IMR-90 (cell line): Measurements from ENCODE around the gene ATP1A2. TPM values are rescaled to one million over a fixed set of nuclear protein-coding genes. Genes with fewer than 3 reads are reported as not detected.
A peak's percentile ranks its signal among the peaks of the same experiment; 100 is the strongest.

Experiments
- ATAC-seq: fragments of 200-7000 bp; cut with Tn5 transposase; 2 replicates; pipeline ENCODE4 v1.9.1; 2020; ENCODE audit warnings: low read depth, mild to moderate bottlenecking, moderate library complexity
- BruUV-seq: library from RNA; stranded (reverse); fragments of 400-500 nt; replicated peaks from 2 replicates; lab custom pipeline; 2021; lab: Mats Ljungman, UMichigan
- CTCF ChIA-PET: fragments of 300-600 bp; formaldehyde crosslinking; extraction: SDS; loops from one replicate; lab custom pipeline; 2021; ENCODE audit warnings: antibody characterized with exemption; lab: Yijun Ruan, JAX
- POLR2A ChIA-PET: fragments of 300-600 bp; sonication (Branson Sonifier 250); formaldehyde crosslinking; loops from one replicate; lab custom pipeline; 2022; ENCODE audit warnings: antibody characterized with exemption; ENCODE audit not compliant: unreplicated experiment; lab: Charles Lee
- DNase-seq: peaks from one replicate; pipeline ENCODE4 v3.0.0; 2013
- H2AFZ ChIP-seq: replicated peaks from 2 replicates; pipeline ENCODE3; 2013; ENCODE audit warnings: low read length, mild to moderate bottlenecking; ENCODE audit not compliant: poor library complexity
- H2AK5ac ChIP-seq: 2 replicates; pipeline ENCODE4 v1.6.1; 2013; ENCODE audit warnings: low read depth, low read length, inconsistent platforms
- H2AK9ac ChIP-seq: replicated peaks from 2 replicates; pipeline ENCODE3; 2013; ENCODE audit warnings: mild to moderate bottlenecking, low read depth, low read length, moderate library complexity; ENCODE audit not compliant: poor library complexity
- H2BK120ac ChIP-seq: 2 replicates; pipeline ENCODE4 v1.6.1; 2013; ENCODE audit warnings: low read depth, low read length, inconsistent platforms
- H2BK15ac ChIP-seq: 3 replicates; pipeline ENCODE4 v1.6.1; 2013; ENCODE audit warnings: low read depth, low read length, inconsistent platforms
- H2BK20ac ChIP-seq: 2 replicates; pipeline ENCODE4 v1.6.1; 2013; ENCODE audit warnings: low read depth, mild to moderate bottlenecking, inconsistent platforms, low read length, moderate library complexity
- H2BK5ac ChIP-seq: 2 replicates; pipeline ENCODE4 v1.6.1; 2013; ENCODE audit warnings: mild to moderate bottlenecking, low read depth, low read length, inconsistent platforms; ENCODE audit not compliant: poor library complexity, severe bottlenecking
- H3K14ac ChIP-seq: replicated peaks from 2 replicates; pipeline ENCODE4 v1.6.1; 2013; ENCODE audit warnings: low read depth, low read length, inconsistent platforms
- H3K18ac ChIP-seq: 2 replicates; pipeline ENCODE4 v1.6.1; 2013; ENCODE audit warnings: low read depth, low read length, control low read depth
- H3K23ac ChIP-seq: 2 replicates; pipeline ENCODE4 v1.6.1; 2013; ENCODE audit warnings: low read depth, low read length, inconsistent platforms
- H3K27ac ChIP-seq: 2 replicates; pipeline ENCODE4 v1.5.1; 2013; ENCODE audit warnings: mild to moderate bottlenecking, control low read depth, low read length; ENCODE audit not compliant: insufficient read depth
- H3K27me3 ChIP-seq: 2 replicates; pipeline ENCODE4 v1.6.1; 2013; ENCODE audit warnings: low read length; ENCODE audit not compliant: control insufficient read depth, insufficient read depth
- H3K36me3 ChIP-seq: 2 replicates; pipeline ENCODE4 v1.6.1; 2013; ENCODE audit warnings: low read length, mixed read lengths; ENCODE audit not compliant: control insufficient read depth, insufficient read depth
- H3K4ac ChIP-seq: 2 replicates; pipeline ENCODE4 v1.6.1; 2013; ENCODE audit warnings: low read depth, low read length, inconsistent platforms
- H3K4me1 ChIP-seq: 2 replicates; pipeline ENCODE4 v1.6.1; 2013; ENCODE audit warnings: low read length, mixed read lengths; ENCODE audit not compliant: control insufficient read depth, insufficient read depth
- H3K4me2 ChIP-seq: 2 replicates; pipeline ENCODE4 v1.6.1; 2013; ENCODE audit warnings: low read depth, mild to moderate bottlenecking, control low read depth, low read length, moderate library complexity
- H3K4me3 ChIP-seq: 2 replicates; pipeline ENCODE4 v1.5.1; 2013; ENCODE audit warnings: low read depth, mild to moderate bottlenecking, control low read depth, low read length, moderate library complexity; ENCODE audit not compliant: insufficient read depth
- H3K56ac ChIP-seq: 2 replicates; pipeline ENCODE4 v1.6.1; 2013; ENCODE audit warnings: low read length, inconsistent platforms; ENCODE audit not compliant: insufficient read depth; ENCODE audit errors: extremely low read depth
- H3K79me1 ChIP-seq, 2 experiments: 2 replicates each; pipeline ENCODE4 v1.6.1; 2013; ENCODE audit warnings: low read length in 2 of 2, inconsistent platforms in 1 of 2, low read depth in 1 of 2
- H3K9ac ChIP-seq: 2 replicates; pipeline ENCODE4 v1.6.1; 2013; ENCODE audit warnings: low read depth, low read length, control low read depth
- H3K9me1 ChIP-seq: 2 replicates; pipeline ENCODE4 v1.6.1; 2013; ENCODE audit warnings: low read length, inconsistent platforms; ENCODE audit not compliant: insufficient read depth
- H3K9me3 ChIP-seq: 2 replicates; pipeline ENCODE4 v1.6.1; 2013; ENCODE audit warnings: low read length; ENCODE audit not compliant: control insufficient read depth, insufficient read depth
- H4K20me1 ChIP-seq: 2 replicates; pipeline ENCODE4 v1.6.1; 2013; ENCODE audit warnings: low read length, inconsistent platforms; ENCODE audit not compliant: insufficient read depth
- H4K5ac ChIP-seq: 2 replicates; pipeline ENCODE4 v1.6.1; 2013; ENCODE audit warnings: mild to moderate bottlenecking, low read depth, low read length, control low read depth
- H4K8ac ChIP-seq, 2 experiments: 2 replicates each; pipeline ENCODE4 v1.6.1; 2013; ENCODE audit warnings: low read depth in 2 of 2, low read length in 2 of 2, control low read depth in 1 of 2, inconsistent platforms in 1 of 2
- H4K91ac ChIP-seq: 2 replicates; pipeline ENCODE4 v1.6.1; 2013; ENCODE audit warnings: low read depth, low read length, inconsistent platforms; ENCODE audit not compliant: insufficient read depth
- BHLHE40 ChIP-seq: fragments of 150-350 bp; IDR thresholded peaks from 2 replicates; pipeline ENCODE4 v1.6.1; 2016; ENCODE audit warnings: mild to moderate bottlenecking, low read depth, low read length
- CEBPB ChIP-seq: IDR thresholded peaks from 2 replicates; pipeline ENCODE4 v1.6.1; 2012; ENCODE audit warnings: low read depth, low read length, improper control_type of control experiment
- CHD1 ChIP-seq: IDR thresholded peaks from 2 replicates; pipeline ENCODE4 v1.6.1; 2012; ENCODE audit warnings: low read depth, low read length, improper control_type of control experiment
- CTCF ChIP-seq: conservative IDR thresholded peaks from 2 replicates; pipeline ENCODE4 v1.5.1; 2012; ENCODE audit warnings: mild to moderate bottlenecking, low read depth, low read length, improper control_type of control experiment
- ELK1 ChIP-seq: fragments of 150-350 bp; IDR thresholded peaks from 2 replicates; pipeline ENCODE4 v1.6.1; 2016; ENCODE audit warnings: low read depth, mild to moderate bottlenecking, low read length, moderate library complexity, borderline replicate concordance
- FOS ChIP-seq: fragments of 150-350 bp; IDR thresholded peaks from 2 replicates; pipeline ENCODE4 v1.6.1; 2016; ENCODE audit warnings: low read depth, low read length
- MAFK ChIP-seq: IDR thresholded peaks from 2 replicates; pipeline ENCODE4 v1.6.1; 2012; ENCODE audit warnings: low read depth, low read length, improper control_type of control experiment
- MAZ ChIP-seq: IDR thresholded peaks from 2 replicates; pipeline ENCODE4 v1.6.1; 2012; ENCODE audit warnings: low read depth, mild to moderate bottlenecking, low read length, improper control_type of control experiment, moderate library complexity, borderline replicate concordance
- MXI1 ChIP-seq: IDR thresholded peaks from 2 replicates; pipeline ENCODE4 v1.6.1; 2012; ENCODE audit warnings: low read depth, mild to moderate bottlenecking, low read length, moderate library complexity, borderline replicate concordance
- NFE2L2 ChIP-seq: fragments of 150-350 bp; IDR thresholded peaks from 2 replicates; pipeline ENCODE4 v1.6.1; 2016; ENCODE audit warnings: low read depth, mild to moderate bottlenecking, low read length
- POLR2A ChIP-seq: IDR thresholded peaks from 2 replicates; pipeline ENCODE4 v1.6.1; 2012; ENCODE audit warnings: mild to moderate bottlenecking, low read depth, low read length
- RAD21 ChIP-seq: IDR thresholded peaks from 2 replicates; pipeline ENCODE4 v1.6.1; 2012; ENCODE audit warnings: low read length, improper control_type of control experiment
- RCOR1 ChIP-seq: IDR thresholded peaks from 2 replicates; pipeline ENCODE4 v1.6.1; 2012; ENCODE audit warnings: mild to moderate bottlenecking, low read length, improper control_type of control experiment; ENCODE audit not compliant: insufficient replicate concordance
- RFX5 ChIP-seq: IDR thresholded peaks from 2 replicates; pipeline ENCODE4 v1.8.0; 2012; ENCODE audit warnings: low read depth, mild to moderate bottlenecking, low read length, moderate library complexity
- SMC3 ChIP-seq: fragments of 150-350 bp; IDR thresholded peaks from 2 replicates; pipeline ENCODE4 v1.6.1; 2016; ENCODE audit warnings: low read depth, mild to moderate bottlenecking, antibody characterized with exemption, low read length, moderate library complexity
- USF2 ChIP-seq: fragments of 150-350 bp; IDR thresholded peaks from 2 replicates; pipeline ENCODE4 v1.6.1; 2017; ENCODE audit warnings: mild to moderate bottlenecking, antibody characterized with exemption, low read length, low read depth
- WGBS, 2 experiments: methylation state at CpG; one replicate each; pipeline versions ENCODE4 v1.1.5 to v1.1.7; 2013; ENCODE audit warnings: missing lambda C conversion rate in 2 of 2; ENCODE audit not compliant: insufficient read length in 1 of 2; ENCODE audit errors: extremely low coverage in 2 of 2; 5-methylcytosine and 5-hydroxymethylcytosine counted together
- dilution Hi-C: fragments of 300-500 bp; cut with HindIII; formaldehyde crosslinking; loops from one replicate; pipeline ENCODE4 v1.14.3; 2018; ENCODE audit warnings: low sequenced_read_pairs; ENCODE audit not compliant: unreplicated experiment
- in situ Hi-C: fragments of 300-500 bp; cut with MboI; formaldehyde crosslinking; loops from 3 replicates; pipeline ENCODE4 v1.14.3; 2019; ENCODE audit warnings: low sequenced_read_pairs, inconsistent platforms, mixed read lengths
- intact Hi-C: fragments of 100-400 bp; cut with micrococcal nuclease; formaldehyde crosslinking; loops from 2 replicates; pipeline ENCODE4 v1.10.0; 2022
- polyA plus RNA-seq, 3 experiments: library from polyadenylated mRNA; depleted of rRNA; stranded (reverse); fragments of >200 nt; gene quantifications; 2 replicates each; pipeline ENCODE4 v1.2.3, GENCODE V29; 2012; ENCODE audit warnings: low replicate concordance in 1 of 3
- total RNA-seq: library from RNA; depleted of rRNA; stranded (reverse); fragments of >200 nt; gene quantifications from 2 replicates; pipeline ENCODE4 v1.2.3, GENCODE V29; 2012

Gene ATP1A2
- total and polyA plus RNA-seq, 2 of the 4 experiments (the other 2 are of a cell fraction) = under 0.01 to 0.15 TPM

GRCh38 chr1:160122978-160123495 is 7.5 kb downstream of the ATP1A2 start:
- WGBS, 2 experiments = 84% methylated on average over 3 of the region's 16 CpGs; no CpG with 5 or more reads in 1 of the 2 experiments
- Histone ChIP-seq H3K9me1 (peaks cover 26% of the 10 kb centered on the region), H4K8ac (no peak overlapping the region; a peak in 1 of 4 replicates), H3K9me3 (no peaks in the 10 kb centered on the region), H2AFZ (no peak overlapping the region), H4K20me1 (no peaks in the 10 kb centered on the region), H3K14ac (no peak overlapping the region), H3K36me3 (no peaks in the 10 kb centered on the region), H2BK5ac (peak overlapping the region; percentile 23), H3K4me1 (peaks cover 18% of the 10 kb centered on the region), H3K4me3 (no peak overlapping the region), H2BK120ac (peak overlapping the region; percentile 91; the same call in 1 of the 2 replicates), H2BK15ac (no peak overlapping the region; the same call in 2 of the 3 replicates), H3K4me2 (no peak overlapping the region), H2AK5ac (peak overlapping the region; percentile 46; the same call in 1 of the 2 replicates), H3K18ac (no peak overlapping the region), H3K23ac (no peak overlapping the region), H4K91ac (peak overlapping the region; percentile 97), H3K79me1 (no peaks in the 10 kb centered on the region), H4K5ac (no peak overlapping the region), H3K4ac (peak overlapping the region; percentile 88), H3K9ac (no peak overlapping the region), H3K27ac (no peak overlapping the region), H2BK20ac (peak overlapping the region; percentile 90), H3K56ac (no peak overlapping the region), H3K27me3 (peaks cover 7% of the 10 kb centered on the region), H2AK9ac (no peak overlapping the region)
- intact Hi-C loops = no loop called here
- POLR2A ChIA-PET = no interaction called here
- DNase-seq (no peak), ATAC-seq (no peak)
- CTCF ChIA-PET = interaction anchor here (0.5 kb wide), 1 partner anchor 96 kb away, joined by 4 read pairs; no protein-coding TSS in a partner anchor
- no TSS peak for BruUV-seq
- TF ChIP-seq MAFK = no peak
- TF ChIP-seq RAD21 = no peak
- no peak for TF ChIP-seq SMC3
- no peak for TF ChIP-seq POLR2A
- no peak for TF ChIP-seq RFX5
- no peak for TF ChIP-seq MAZ
- no peak for TF ChIP-seq BHLHE40
- no peak for TF ChIP-seq ELK1
- TF ChIP-seq RCOR1 = no peak
- TF ChIP-seq USF2 = no peak
- no peak for TF ChIP-seq NFE2L2
- TF ChIP-seq CTCF = no peak
- no peak for TF ChIP-seq CHD1
- TF ChIP-seq MXI1 = no peak
- no peak for TF ChIP-seq CEBPB
- TF ChIP-seq FOS = no peak
- in situ Hi-C loops = no loop called here
- dilution Hi-C loops = no loop called here
